MM.1S (cell line): ENCODE results near the gene FRYL.

ENCODE experiments used
- DNase-seq: peaks from one replicate; pipeline ENCODE4 v3.0.0-alpha.2; 2015
- H2AFZ ChIP-seq: fragments of 300-600 bp; sonication (generic); 2 replicates; pipeline ENCODE4 v1.6.0; 2016; ENCODE audit warnings: antibody characterized with exemption, low read length
- H3F3A ChIP-seq: fragments of 300-600 bp; sonication (generic); 2 replicates; pipeline ENCODE4 v1.6.1; 2016; ENCODE audit warnings: mild to moderate bottlenecking, antibody characterized with exemption, low read length, moderate library complexity, mixed read lengths; ENCODE audit not compliant: insufficient read depth
- H3K27ac ChIP-seq: fragments of 300-600 bp; sonication (generic); 2 replicates; pipeline ENCODE4 v1.5.1; 2016; ENCODE audit warnings: mild to moderate bottlenecking, low read length
- H3K27me3 ChIP-seq: fragments of 300-600 bp; sonication (generic); replicated peaks from 2 replicates; pipeline ENCODE4 v1.6.0; 2016; ENCODE audit warnings: low read length; ENCODE audit not compliant: insufficient read depth
- H3K36me3 ChIP-seq: fragments of 300-600 bp; sonication (generic); replicated peaks from 2 replicates; pipeline ENCODE4 v1.6.1; 2016; ENCODE audit warnings: mild to moderate bottlenecking, low read length, mixed read lengths; ENCODE audit not compliant: insufficient read depth
- H3K4me1 ChIP-seq: fragments of 300-600 bp; sonication (generic); 2 replicates; pipeline ENCODE4 v1.6.1; 2016; ENCODE audit warnings: low read length, mixed read lengths
- H3K4me2 ChIP-seq: fragments of 300-600 bp; sonication (generic); 2 replicates; pipeline ENCODE4 v1.6.0; 2016; ENCODE audit warnings: low read depth, low read length
- H3K4me3 ChIP-seq: fragments of 300-600 bp; sonication (generic); 2 replicates; pipeline ENCODE4 v1.5.1; 2016; ENCODE audit warnings: low read length, mixed read lengths
- H3K79me2 ChIP-seq: fragments of 300-600 bp; sonication (generic); 2 replicates; pipeline ENCODE4 v1.6.1; 2016; ENCODE audit warnings: mixed run types, low read length, mixed read lengths
- H3K9ac ChIP-seq: fragments of 300-600 bp; sonication (generic); 2 replicates; pipeline ENCODE4 v1.6.1; 2016; ENCODE audit warnings: low read length, mixed read lengths
- H3K9me2 ChIP-seq: fragments of 300-600 bp; sonication (generic); replicated peaks from 2 replicates; pipeline ENCODE4 v1.6.1; 2016; ENCODE audit warnings: mild to moderate bottlenecking, low read length, mixed read lengths; ENCODE audit not compliant: insufficient read depth
- H3K9me3 ChIP-seq: fragments of 300-600 bp; sonication (generic); replicated peaks from 2 replicates; pipeline ENCODE4 v1.6.1; 2016; ENCODE audit warnings: mild to moderate bottlenecking, low read length, mixed read lengths; ENCODE audit not compliant: insufficient read depth
- H4K20me1 ChIP-seq: fragments of 300-600 bp; sonication (generic); 2 replicates; pipeline ENCODE4 v1.6.1; 2016; ENCODE audit warnings: mild to moderate bottlenecking, low read length, moderate library complexity, mixed read lengths; ENCODE audit not compliant: insufficient read depth
- EZH2 ChIP-seq: fragments of 300-600 bp; sonication (generic); optimal IDR thresholded peaks from 2 replicates; pipeline ENCODE3; 2017; ENCODE audit warnings: low read depth, mild to moderate bottlenecking, antibody characterized with exemption, low read length, mixed read lengths
- EZH2phosphoT487 ChIP-seq: fragments of 300-600 bp; sonication (generic); IDR thresholded peaks from 2 replicates; pipeline ENCODE4 v1.6.1; 2018; ENCODE audit warnings: antibody characterized with exemption, low read length
- TF ChIP-seq, protein P1 (sequence below): fragments of 300-600 bp; sonication (generic); IDR thresholded peaks from 2 replicates; pipeline ENCODE4 v1.5.1; 2016; ENCODE audit warnings: antibody characterized with exemption, low read length, mixed read lengths

The FRYL gene

GRCh38 chr4:48642421-48643374 is 137.4 kb downstream of the FRYL start:
- TF ChIP-seq, protein P1, sequence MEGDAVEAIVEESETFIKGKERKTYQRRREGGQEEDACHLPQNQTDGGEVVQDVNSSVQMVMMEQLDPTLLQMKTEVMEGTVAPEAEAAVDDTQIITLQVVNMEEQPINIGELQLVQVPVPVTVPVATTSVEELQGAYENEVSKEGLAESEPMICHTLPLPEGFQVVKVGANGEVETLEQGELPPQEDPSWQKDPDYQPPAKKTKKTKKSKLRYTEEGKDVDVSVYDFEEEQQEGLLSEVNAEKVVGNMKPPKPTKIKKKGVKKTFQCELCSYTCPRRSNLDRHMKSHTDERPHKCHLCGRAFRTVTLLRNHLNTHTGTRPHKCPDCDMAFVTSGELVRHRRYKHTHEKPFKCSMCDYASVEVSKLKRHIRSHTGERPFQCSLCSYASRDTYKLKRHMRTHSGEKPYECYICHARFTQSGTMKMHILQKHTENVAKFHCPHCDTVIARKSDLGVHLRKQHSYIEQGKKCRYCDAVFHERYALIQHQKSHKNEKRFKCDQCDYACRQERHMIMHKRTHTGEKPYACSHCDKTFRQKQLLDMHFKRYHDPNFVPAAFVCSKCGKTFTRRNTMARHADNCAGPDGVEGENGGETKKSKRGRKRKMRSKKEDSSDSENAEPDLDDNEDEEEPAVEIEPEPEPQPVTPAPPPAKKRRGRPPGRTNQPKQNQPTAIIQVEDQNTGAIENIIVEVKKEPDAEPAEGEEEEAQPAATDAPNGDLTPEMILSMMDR = no peak
- no peak for TF ChIP-seq EZH2
- TF ChIP-seq EZH2phosphoT487 = no peak
- Histone ChIP-seq H3K27me3 (no peaks in the 10 kb centered on the region), H3K27ac (no peak overlapping the region), H3F3A (no peaks in the 10 kb centered on the region), H3K4me1 (no peaks in the 10 kb centered on the region), H3K4me2 (no peak overlapping the region), H3K36me3 (no peaks in the 10 kb centered on the region), H3K79me2 (peaks cover 28% of the 10 kb centered on the region), H3K9ac (no peak overlapping the region), H3K4me3 (no peak overlapping the region), H2AFZ (no peak overlapping the region), H3K9me3 (no peaks in the 10 kb centered on the region), H3K9me2 (no peaks in the 10 kb centered on the region), H4K20me1 (no peaks in the 10 kb centered on the region)
- DNase-seq = no peak

DNA sequence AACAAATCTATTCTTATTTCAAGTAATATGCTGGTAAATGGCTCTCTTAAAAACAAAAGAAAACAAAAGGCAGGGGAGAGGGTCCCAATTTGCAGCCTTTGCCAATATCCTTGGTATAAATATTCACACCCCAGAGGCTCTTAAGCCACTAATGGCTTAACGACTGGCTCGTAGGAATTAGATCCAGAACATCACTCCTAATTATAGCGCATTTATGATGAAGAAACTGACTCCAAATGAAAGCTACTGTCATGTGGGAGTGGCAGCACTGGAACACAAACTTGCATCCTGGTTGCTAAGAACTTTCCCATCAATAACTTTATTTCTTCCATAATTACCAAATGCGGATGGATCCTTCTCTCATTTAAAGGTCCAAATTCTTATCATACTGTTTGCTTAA is 138.7 kb downstream of the FRYL start:
- H3K4me3 ChIP-seq = no peak overlapping the region
- H3K36me3 ChIP-seq = no peaks in the 10 kb centered on the region; the same call in 1 of the 2 replicates
- H3K9me3 ChIP-seq = no peaks in the 10 kb centered on the region
- H3K27me3 ChIP-seq = no peaks in the 10 kb centered on the region
- no peak for DNase-seq
- no peak overlapping the region for H3K4me2 ChIP-seq
- H3K9ac ChIP-seq = no peak overlapping the region
- no peaks in the 10 kb centered on the region for H4K20me1 ChIP-seq
- no peaks in the 10 kb centered on the region for H3K9me2 ChIP-seq
- TF ChIP-seq EZH2 (no peak), EZH2phosphoT487 (no peak)
- TF ChIP-seq, protein P1 = no peak
- H3K79me2 ChIP-seq = peaks cover 20% of the 10 kb centered on the region
- no peaks in the 10 kb centered on the region for H3F3A ChIP-seq
- H3K27ac ChIP-seq = no peak overlapping the region
- no peak overlapping the region for H2AFZ ChIP-seq
- H3K4me1 ChIP-seq = no peaks in the 10 kb centered on the region

DNA sequence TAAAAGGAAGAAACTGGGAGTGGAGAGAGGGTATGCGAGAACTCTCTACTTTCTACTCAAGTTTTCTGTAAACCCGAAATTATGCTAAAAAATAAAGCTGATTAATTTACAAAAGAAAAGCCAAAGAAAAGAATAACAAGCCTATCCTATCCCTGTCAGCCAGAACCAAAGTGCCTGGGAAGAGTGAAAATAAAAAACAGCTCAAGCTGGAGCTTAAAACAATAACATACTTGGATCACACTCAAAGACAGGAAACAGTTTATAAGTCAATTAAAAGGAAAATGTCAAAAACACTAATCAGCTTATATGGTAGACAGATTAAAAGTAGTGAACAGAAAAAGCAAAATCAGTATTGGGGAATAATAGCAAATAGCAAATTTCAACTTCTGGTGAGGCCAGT is 139.4 kb downstream of the FRYL start:
- Histone ChIP-seq H3K79me2 (peaks cover 20% of the 10 kb centered on the region), H3F3A (no peaks in the 10 kb centered on the region), H3K4me1 (no peaks in the 10 kb centered on the region), H3K4me3 (no peak overlapping the region), H3K36me3 (no peaks in the 10 kb centered on the region; the same call in 1 of the 2 replicates), H4K20me1 (no peaks in the 10 kb centered on the region), H2AFZ (no peak overlapping the region), H3K27me3 (no peaks in the 10 kb centered on the region), H3K27ac (no peak overlapping the region), H3K4me2 (no peak overlapping the region), H3K9me3 (no peaks in the 10 kb centered on the region), H3K9ac (no peak overlapping the region), H3K9me2 (no peaks in the 10 kb centered on the region)
- TF ChIP-seq EZH2phosphoT487 (no peak), EZH2 (no peak)
- TF ChIP-seq, protein P1 = no peak
- no peak for DNase-seq
